Endothelial cell of umbilical vein (primary cell): ENCODE data around the gene SHC4. TPM values are rescaled to one million over a fixed set of nuclear protein-coding genes. Genes with fewer than 3 reads are reported as not detected.

ENCODE experiments used
- BruUV-seq: library from RNA; stranded (reverse); fragments of 400-500 nt; replicated peaks from 2 replicates; lab custom pipeline; 2021; lab: Mats Ljungman, UMichigan
- CTCF ChIA-PET: fragments of 300-600, 350-600 bp; sonication (Branson Sonifier 250); formaldehyde crosslinking; loops from one replicate; lab custom pipeline; 2021; ENCODE audit warnings: antibody characterized with exemption, inconsistent platforms; lab: Charles Lee
- POLR2A ChIA-PET: fragments of 300-600, 350-600 bp; sonication (Branson Sonifier 250); formaldehyde crosslinking; loops from one replicate; lab custom pipeline; 2021; ENCODE audit warnings: antibody characterized with exemption, inconsistent platforms; lab: Charles Lee
- DNase-seq: peaks from one replicate; pipeline ENCODE4 v3.0.0-alpha.2; 2011; ENCODE audit warnings: low read depth, low spot score
- FAIRE-seq: peaks from 2 replicates; lab custom pipeline; 2011; peaks lifted over from hg19 to GRCh38; lab: Jason Lieb, UNC
- H2AFZ ChIP-seq: 2 replicates; pipeline ENCODE4 v1.6.0; 2012; ENCODE audit warnings: low read depth, low read length, control low read depth, inconsistent platforms
- H3K27ac ChIP-seq: 2 replicates; pipeline ENCODE4 v1.5.1; 2011; ENCODE audit warnings: low read depth, mild to moderate bottlenecking, control low read depth, low read length, moderate library complexity; ENCODE audit not compliant: insufficient read depth
- H3K27me3 ChIP-seq, 2 experiments: 2 replicates each; pipeline versions ENCODE4 v1.6.0 to v1.6.1; 2011; ENCODE audit warnings: low read length in 2 of 2, mixed read lengths in 1 of 2; ENCODE audit not compliant: control insufficient read depth in 2 of 2, insufficient read depth in 2 of 2
- H3K36me3 ChIP-seq, 2 experiments: 2 replicates in 1 of 2; 3 replicates in 1 of 2; pipeline ENCODE4 v1.5.1; 2011; ENCODE audit warnings: low read length in 2 of 2, mild to moderate bottlenecking in 1 of 2, moderate library complexity in 1 of 2; ENCODE audit not compliant: control insufficient read depth in 2 of 2, insufficient read depth in 2 of 2; ENCODE audit errors: extremely low read depth in 1 of 2
- H3K4me1 ChIP-seq: 3 replicates; pipeline ENCODE4 v1.5.1; 2011; ENCODE audit warnings: mild to moderate bottlenecking, low read length; ENCODE audit not compliant: control insufficient read depth, insufficient read depth; ENCODE audit errors: extremely low read depth
- H3K4me2 ChIP-seq: 2 replicates; pipeline ENCODE4 v1.6.1; 2011; ENCODE audit warnings: low read length, control low read depth, mixed read lengths; ENCODE audit not compliant: insufficient read depth
- H3K4me3 ChIP-seq, 3 experiments: fragments of 200-600 bp in 1 of 3; sonication (generic), shearing (Covaris generic) in 1 of 3; replicated peaks in 1 of 3; 2 replicates each; pipeline ENCODE4 v1.5.1; 2011 to 2016; ENCODE audit warnings: control low read depth in 3 of 3, low read length in 3 of 3, mild to moderate bottlenecking in 2 of 3, inconsistent platforms in 1 of 3, low read depth in 1 of 3, moderate library complexity in 1 of 3; ENCODE audit not compliant: insufficient read depth in 1 of 3
- H3K79me2 ChIP-seq: 2 replicates; pipeline ENCODE4 v1.6.0; 2012; ENCODE audit warnings: low read length, inconsistent platforms; ENCODE audit not compliant: control insufficient read depth, insufficient read depth
- H3K9ac ChIP-seq: replicated peaks from 2 replicates; pipeline ENCODE3; 2011; ENCODE audit warnings: low read length, control low read depth; ENCODE audit not compliant: insufficient read depth; ENCODE audit errors: extremely low read depth
- H3K9me1 ChIP-seq: replicated peaks from 3 replicates; pipeline ENCODE4 v1.6.0; 2011; ENCODE audit warnings: mild to moderate bottlenecking, low read length; ENCODE audit not compliant: control insufficient read depth, insufficient read depth; ENCODE audit errors: extremely low read depth
- H3K9me3 ChIP-seq: replicated peaks from 2 replicates; pipeline ENCODE4 v1.5.1; 2012; ENCODE audit warnings: low read length, inconsistent platforms; ENCODE audit not compliant: control insufficient read depth, insufficient read depth
- H4K20me1 ChIP-seq: replicated peaks from 2 replicates; pipeline ENCODE3; 2011; ENCODE audit warnings: mild to moderate bottlenecking, low read length; ENCODE audit not compliant: control insufficient read depth, insufficient read depth; ENCODE audit errors: extremely low read depth
- CTCF ChIP-seq, 2 donors: IDR thresholded peaks; 1 replicate in 1 of 2; 2 replicates in 1 of 2; pipeline ENCODE4 v1.5.1; 2011; ENCODE audit warnings: low read length in 2 of 2, mild to moderate bottlenecking in 2 of 2, moderate library complexity in 2 of 2, control low read depth in 1 of 2, inconsistent platforms in 1 of 2, low read depth in 1 of 2; ENCODE audit not compliant: insufficient read depth in 1 of 2; ENCODE audit errors: extremely low read depth in 1 of 2
- EZH2 ChIP-seq: IDR thresholded peaks from 2 replicates; pipeline ENCODE4 v1.6.1; 2012; ENCODE audit warnings: borderline replicate concordance, low read depth, mild to moderate bottlenecking, moderate library complexity, low read length, inconsistent platforms; ENCODE audit not compliant: severe bottlenecking
- FOS ChIP-seq: IDR thresholded peaks from 2 replicates; pipeline ENCODE4 v1.6.1; 2011; ENCODE audit warnings: mild to moderate bottlenecking, low read length, moderate library complexity, borderline replicate concordance; ENCODE audit not compliant: insufficient read depth
- GATA2 ChIP-seq: IDR thresholded peaks from 2 replicates; pipeline ENCODE4 v1.7.0; 2011; ENCODE audit warnings: low read depth, mild to moderate bottlenecking, moderate library complexity, mixed read lengths, low read length; ENCODE audit not compliant: insufficient read length, insufficient read depth
- JUN ChIP-seq: IDR thresholded peaks from 2 replicates; pipeline ENCODE4 v1.6.1; 2011; ENCODE audit warnings: borderline replicate concordance, low read depth; ENCODE audit not compliant: insufficient read length, insufficient read depth
- MAX ChIP-seq: IDR thresholded peaks from 2 replicates; pipeline ENCODE4 v1.6.1; 2011; ENCODE audit not compliant: insufficient read depth, insufficient read length
- MYC ChIP-seq: IDR thresholded peaks from one replicate; pipeline ENCODE4 v1.6.1; 2011; ENCODE audit warnings: mild to moderate bottlenecking, low read depth, low read length
- POLR2A ChIP-seq: IDR thresholded peaks from 2 replicates; pipeline ENCODE4 v1.6.1; 2012; ENCODE audit warnings: low read depth, mild to moderate bottlenecking, control low read depth, low read length
- POLR2AphosphoS5 ChIP-seq: IDR thresholded peaks from 2 replicates; pipeline ENCODE4 v1.6.1; 2012; ENCODE audit warnings: low read depth, mild to moderate bottlenecking, control low read depth, low read length, moderate library complexity; ENCODE audit not compliant: insufficient read depth
- dilution Hi-C: fragments of 300-500 bp; cut with MboI; formaldehyde crosslinking; loops from one replicate; pipeline ENCODE4 v1.15.0; 2019; ENCODE audit warnings: low sequenced_read_pairs; ENCODE audit not compliant: extremely low pct_ligation_motif_present
- intact Hi-C: fragments of 100-400 bp; cut with micrococcal nuclease; formaldehyde crosslinking; loops from one replicate; pipeline ENCODE4 v1.10.0; 2022
- polyA plus RNA-seq, 4 experiments: library from polyadenylated mRNA; depleted of rRNA in 3 of 4; stranded (reverse) in 3 of 4; unstranded in 1 of 4; fragments of >200 nt; gene quantifications; 2 replicates each; pipeline versions ENCODE4 v1.2.1 to v1.2.3, GENCODE V29; 2011 to 2012; ENCODE audit warnings: missing spikeins in 1 of 4
- total RNA-seq: library from RNA; stranded (reverse); gene quantifications from 2 replicates; pipeline ENCODE4 v1.2.3, GENCODE V29; 2021

SHC4 gene
- total and polyA plus RNA-seq, 2 donors (not counting 3 experiments of a cell fraction or from before 2014, with no cell fraction given) = 0.20 TPM; not detected in 1

DNA sequence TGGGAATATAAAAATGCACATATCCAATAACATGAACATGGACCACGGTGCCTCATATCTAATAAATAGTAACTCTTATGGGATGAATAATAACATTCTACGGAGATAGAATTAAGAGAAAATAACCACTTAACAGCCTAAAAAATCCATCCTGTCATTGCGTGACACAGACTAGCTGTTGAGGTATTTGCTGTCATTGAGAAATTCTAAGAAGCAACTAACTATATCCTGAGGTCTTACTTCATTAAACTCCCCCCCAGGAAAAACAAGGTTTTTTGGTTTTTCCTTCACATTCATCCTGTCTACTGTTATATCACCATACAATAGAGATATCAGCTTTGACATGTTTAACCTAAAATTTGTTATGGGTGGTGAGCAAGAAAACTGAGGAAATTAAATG, 167.2 kb downstream of the SHC4 start:
- H3K4me1 ChIP-seq = peaks cover 3% of the 10 kb centered on the region
- DNase-seq = no peak
- peaks cover 5% of the 10 kb centered on the region for H3K79me2 ChIP-seq
- ChIA-PET POLR2A (no interaction called here), CTCF (interaction anchor here (0.9 kb wide), 1 partner anchor 289 kb away, joined by 3 read pairs; no protein-coding TSS in a partner anchor)
- H3K36me3 ChIP-seq = peaks cover 0 to 5% of the 10 kb centered on the region in 2 experiments
- no peaks in the 10 kb centered on the region for H3K27me3 ChIP-seq
- H3K4me3 ChIP-seq = no peak overlapping the region
- intact Hi-C loops (no loop called here), dilution Hi-C loops (no loop called here)
- H3K9me1 ChIP-seq = no peaks in the 10 kb centered on the region
- no peak for FAIRE-seq
- no peak overlapping the region for H2AFZ ChIP-seq
- H3K4me2 ChIP-seq = no peak overlapping the region
- no peak for TF ChIP-seq MYC
- TF ChIP-seq POLR2AphosphoS5 = no peak
- no peak for TF ChIP-seq FOS
- no peak for TF ChIP-seq EZH2
- TF ChIP-seq MAX = no peak
- no peak for TF ChIP-seq POLR2A
- TF ChIP-seq CTCF (IDR thresholded peaks at IDR 0.05; ENCODE audit: extremely low read depth in 1 of 2, insufficient read depth in 1 of 2, low read depth in 1 of 2, low read length in 2 of 2) = no peak
- TF ChIP-seq GATA2 = no peak
- no peak for TF ChIP-seq JUN
- H3K9me3 ChIP-seq = no peaks in the 10 kb centered on the region
- no peak overlapping the region for H3K27ac ChIP-seq
- H4K20me1 ChIP-seq = no peaks in the 10 kb centered on the region
- no peak overlapping the region for H3K9ac ChIP-seq
- BruUV-seq = no TSS peak
